ENCODE results near the gene PTN. TPM values are rescaled to one million over a fixed set of nuclear protein-coding genes. Genes with fewer than 3 reads are reported as not detected.

The PTN gene
- polyA plus RNA-seq, 3 donors: not detected

DNA sequence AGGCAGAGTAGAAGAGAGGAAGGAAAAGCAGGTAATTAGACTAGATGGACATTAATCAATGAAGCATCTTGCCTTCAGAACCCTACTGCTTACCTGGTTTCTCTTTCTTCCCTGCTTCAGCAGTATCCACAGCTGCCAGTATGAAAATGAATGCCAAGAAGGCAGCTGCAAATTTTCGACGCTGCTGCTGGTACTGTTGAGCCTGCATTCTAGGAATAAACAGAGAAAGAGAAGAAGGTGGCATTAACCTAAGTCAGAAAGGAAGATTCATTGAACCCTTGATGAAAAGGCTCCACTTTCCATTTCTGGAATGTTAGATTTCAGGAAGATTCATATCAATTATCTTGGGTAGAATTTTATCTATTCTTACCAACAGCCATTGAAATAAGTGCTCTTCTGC, 88.8 kb downstream of the PTN start:
- peaks cover 0 to 8% (median 2%) of the 10 kb centered on the region in 7 donors for H3K9me3 Mint-ChIP-seq
- H3K27ac ChIP-seq (ENCODE audit: low read depth in 1 of 2, low read length in 2 of 2): no peak overlapping the region
- no peaks in the 10 kb centered on the region for H3K4me1 Mint-ChIP-seq
- TF ChIP-seq, protein P1, sequence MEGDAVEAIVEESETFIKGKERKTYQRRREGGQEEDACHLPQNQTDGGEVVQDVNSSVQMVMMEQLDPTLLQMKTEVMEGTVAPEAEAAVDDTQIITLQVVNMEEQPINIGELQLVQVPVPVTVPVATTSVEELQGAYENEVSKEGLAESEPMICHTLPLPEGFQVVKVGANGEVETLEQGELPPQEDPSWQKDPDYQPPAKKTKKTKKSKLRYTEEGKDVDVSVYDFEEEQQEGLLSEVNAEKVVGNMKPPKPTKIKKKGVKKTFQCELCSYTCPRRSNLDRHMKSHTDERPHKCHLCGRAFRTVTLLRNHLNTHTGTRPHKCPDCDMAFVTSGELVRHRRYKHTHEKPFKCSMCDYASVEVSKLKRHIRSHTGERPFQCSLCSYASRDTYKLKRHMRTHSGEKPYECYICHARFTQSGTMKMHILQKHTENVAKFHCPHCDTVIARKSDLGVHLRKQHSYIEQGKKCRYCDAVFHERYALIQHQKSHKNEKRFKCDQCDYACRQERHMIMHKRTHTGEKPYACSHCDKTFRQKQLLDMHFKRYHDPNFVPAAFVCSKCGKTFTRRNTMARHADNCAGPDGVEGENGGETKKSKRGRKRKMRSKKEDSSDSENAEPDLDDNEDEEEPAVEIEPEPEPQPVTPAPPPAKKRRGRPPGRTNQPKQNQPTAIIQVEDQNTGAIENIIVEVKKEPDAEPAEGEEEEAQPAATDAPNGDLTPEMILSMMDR (IDR thresholded peaks at IDR 0.05): no peak
- H3K79me2 ChIP-seq (ENCODE audit: insufficient read depth, low read length): no peaks in the 10 kb centered on the region
- no peak overlapping the region for H3K4me3 Mint-ChIP-seq
- intact Hi-C loops (cut with micrococcal nuclease): no loop called here
- H2AFZ ChIP-seq (ENCODE audit: insufficient read depth, low read depth, low read length, poor library complexity, severe bottlenecking): no peak overlapping the region
- 90% methylated on average over 2 of the region's 2 CpGs for WGBS (ENCODE audit: insufficient coverage)
- no peaks in the 10 kb centered on the region for H4K20me1 ChIP-seq (ENCODE audit: insufficient read depth, low read length)
- no peaks in the 10 kb centered on the region for H3K36me3 ChIP-seq (replicated peaks in 1 of 2; ENCODE audit: control insufficient read depth in 1 of 2, insufficient read depth in 2 of 2, low read length in 2 of 2)
- DNase-seq: no peak
- H3K9ac ChIP-seq (ENCODE audit: insufficient read depth, low read length, poor library complexity, severe bottlenecking): no peak overlapping the region
- H3K27me3 ChIP-seq (ENCODE audit: control insufficient read depth in 2 of 2, insufficient read depth in 2 of 2, low read length in 2 of 2): no peaks in the 10 kb centered on the region
- peaks cover 0 to 3% of the 10 kb centered on the region in 2 donors for H3K9me3 ChIP-seq (replicated peaks in 1 of 2; ENCODE audit: control insufficient read depth in 1 of 2, insufficient read depth in 1 of 2, low read length in 2 of 2)
- H3K27ac Mint-ChIP-seq: no peak overlapping the region
- no peak overlapping the region for H3K4me2 ChIP-seq (replicated peaks; ENCODE audit: extremely low read depth, low read length, poor library complexity, severe bottlenecking)
- H3K27me3 Mint-ChIP-seq (ENCODE audit: low read depth in 3 of 3): peaks cover 0 to 2% (median 1%) of the 10 kb centered on the region in 3 donors
- H3K36me3 Mint-ChIP-seq: no peaks in the 10 kb centered on the region
- no peaks in the 10 kb centered on the region for H3K4me1 ChIP-seq (ENCODE audit: control insufficient read depth in 1 of 2, insufficient read depth in 2 of 2, low read length in 2 of 2)
- H3K4me3 ChIP-seq (replicated peaks in 1 of 3; ENCODE audit: low read depth in 2 of 3, low read length in 3 of 3): no peak overlapping the region

DNA sequence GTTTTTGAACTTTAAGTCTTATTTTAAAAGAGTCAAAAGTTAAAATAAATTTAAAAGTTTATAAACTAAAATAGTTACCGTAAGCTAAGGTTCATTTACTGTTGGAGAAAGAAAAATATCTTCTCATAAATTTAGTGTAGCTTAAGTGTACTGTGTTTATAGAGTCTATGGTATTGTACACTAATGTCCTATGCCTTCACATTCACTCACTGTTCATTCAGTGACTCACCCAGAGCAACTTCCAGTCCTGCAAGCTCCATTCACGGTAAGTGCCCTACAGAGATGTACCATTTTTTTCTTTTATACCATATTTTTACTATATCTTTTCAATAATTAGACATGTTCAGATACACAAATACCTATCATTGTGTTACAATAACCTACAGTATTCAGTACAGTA, 97.6 kb downstream of the PTN start:
- Mint-ChIP-seq H3K36me3 (no peaks in the 10 kb centered on the region), H3K9me3 (peaks cover 0 to 7% (median 3%) of the 10 kb centered on the region in 7 donors), H3K4me1 (no peaks in the 10 kb centered on the region), H3K27me3 (ENCODE audit: low read depth in 3 of 3) (peaks cover 0 to 2% (median 0%) of the 10 kb centered on the region in 3 donors), H3K27ac (no peak overlapping the region), H3K4me3 (no peak overlapping the region)
- no peaks in the 10 kb centered on the region for H4K20me1 ChIP-seq (ENCODE audit: insufficient read depth, low read length)
- intact Hi-C loops (cut with micrococcal nuclease): no loop called here
- WGBS (ENCODE audit: insufficient coverage): no CpG with 5 or more reads among the region's 2 CpGs
- no peaks in the 10 kb centered on the region for H3K36me3 ChIP-seq (replicated peaks in 1 of 2; ENCODE audit: control insufficient read depth in 1 of 2, insufficient read depth in 2 of 2, low read length in 2 of 2)
- no peak overlapping the region for H3K4me2 ChIP-seq (replicated peaks; ENCODE audit: extremely low read depth, low read length, poor library complexity, severe bottlenecking)
- H2AFZ ChIP-seq (ENCODE audit: insufficient read depth, low read depth, low read length, poor library complexity, severe bottlenecking): no peak overlapping the region
- no peak for DNase-seq
- H3K4me3 ChIP-seq (replicated peaks in 1 of 3; ENCODE audit: low read depth in 2 of 3, low read length in 3 of 3): no peak overlapping the region
- no peak overlapping the region for H3K27ac ChIP-seq (ENCODE audit: low read depth in 1 of 2, low read length in 2 of 2)
- H3K9ac ChIP-seq (ENCODE audit: insufficient read depth, low read length, poor library complexity, severe bottlenecking): no peak overlapping the region
- TF ChIP-seq, protein P1 (IDR thresholded peaks at IDR 0.05): no peak
- H3K4me1 ChIP-seq (ENCODE audit: control insufficient read depth in 1 of 2, insufficient read depth in 2 of 2, low read length in 2 of 2): no peaks in the 10 kb centered on the region
- no peaks in the 10 kb centered on the region for H3K27me3 ChIP-seq (ENCODE audit: control insufficient read depth in 2 of 2, insufficient read depth in 2 of 2, low read length in 2 of 2)
- H3K79me2 ChIP-seq (ENCODE audit: insufficient read depth, low read length): no peaks in the 10 kb centered on the region
- no peaks in the 10 kb centered on the region for H3K9me3 ChIP-seq (replicated peaks in 1 of 2; ENCODE audit: control insufficient read depth in 1 of 2, insufficient read depth in 1 of 2, low read length in 2 of 2)

All from CD14-positive monocyte (primary cell).